Activated T-cell treated with anti-CD3 and anti-CD28 coated beads, Interleukin-2, amount 50 U/mL, for 1 hour (primary cell): Measurements from ENCODE around the gene SLC7A5.
"Not testable (repeated sequence)": the region's sequence is repeated elsewhere in the genome, so short reads cannot be mapped to it uniquely, and the experiment has no call there.

ENCODE experiments used
- DNase-seq: peaks from one replicate; pipeline ENCODE4 v3.0.0-alpha.2; 2020

SLC7A5 gene

GRCh38 chr16:87887931-87888330, 18.6 kb upstream of the SLC7A5 start:
- DNase-seq, result not testable (repeated sequence)

- DNase-seq, result not testable (repeated sequence)
These were observed 16.2 kb upstream of the SLC7A5 start for GRCh38 chr16:87885371-87885967.

GRCh38 chr16:87882436-87883019, 13.2 kb upstream of the SLC7A5 start:
- no peak for DNase-seq

- no peak for DNase-seq
These were observed 12.3 kb upstream of the SLC7A5 start for GRCh38 chr16:87881324-87882200.

- no peak for DNase-seq
These were observed 10.9 kb upstream of the SLC7A5 start for GRCh38 chr16:87880117-87880696.

GRCh38 chr16:87879411-87880013, 10.2 kb upstream of the SLC7A5 start:
- DNase-seq, result not testable (repeated sequence)

GRCh38 chr16:87878704-87879103, 9.4 kb upstream of the SLC7A5 start:
- no peak for DNase-seq

- DNase-seq, result peak; percentile 23
These were observed 8.7 kb upstream of the SLC7A5 start for GRCh38 chr16:87877942-87878507.

GRCh38 chr16:87874639-87875427, 5.5 kb upstream of the SLC7A5 start:
- peak; percentile 62 for DNase-seq

GRCh38 chr16:87870418-87871291, 1.3 kb upstream of the SLC7A5 start:
- peak; percentile 21 for DNase-seq

GRCh38 chr16:87869879-87870417, 641 bp upstream of the SLC7A5 start:
- DNase-seq, result not testable (repeated sequence)

- DNase-seq, result peak; percentile 70
These were observed 865 bp downstream of the SLC7A5 start for GRCh38 chr16:87868254-87869029.

- peak; percentile 55 for DNase-seq
These were observed 3.3 kb downstream of the SLC7A5 start for GRCh38 chr16:87865902-87866555.

- DNase-seq, result no peak
These were observed 4.8 kb downstream of the SLC7A5 start for GRCh38 chr16:87864331-87864989.

GRCh38 chr16:87863327-87863635, 6.0 kb downstream of the SLC7A5 start:
- not testable (repeated sequence) for DNase-seq

GRCh38 chr16:87862597-87863326, 6.5 kb downstream of the SLC7A5 start:
- not testable (repeated sequence) for DNase-seq

GRCh38 chr16:87861300-87862099, 7.8 kb downstream of the SLC7A5 start:
- DNase-seq, result not testable (repeated sequence)
